A549 (cell line): ENCODE results near the gene PDE1C. TPM values are rescaled to one million over a fixed set of nuclear protein-coding genes. Genes with fewer than 3 reads are reported as not detected.

Source experiments
- ATAC-seq, 2 experiments: fragments of 200-7000 bp in 1 of 2; fragments of >200 bp in 1 of 2; cut with Nextera tagmentation in 1 of 2; cut with Tn5 transposase in 1 of 2; 3 replicates each; pipeline versions ENCODE4 v1.8.0 to v1.9.1; 2018 to 2020; ENCODE audit warnings: mild to moderate bottlenecking in 1 of 2, moderate library complexity in 1 of 2
- CTCF ChIA-PET: fragments of 300-600 bp; sonication (Branson Sonifier 250); formaldehyde crosslinking; extraction: SDS; loops from one replicate; lab custom pipeline; 2021; ENCODE audit warnings: antibody characterized with exemption, inconsistent platforms; lab: Yijun Ruan, JAX
- POLR2A ChIA-PET: fragments of 350-600 bp; formaldehyde crosslinking; extraction: SDS; loops from one replicate; lab custom pipeline; 2021; ENCODE audit warnings: antibody characterized with exemption, inconsistent platforms; lab: Yijun Ruan, JAX
- DNase-seq, 2 experiments: peaks; one replicate each; pipeline versions ENCODE4 v3.0.0 to v3.0.0-alpha.2; 2011 to 2016; ENCODE audit warnings: low read depth in 1 of 2, low spot score in 1 of 2
- FAIRE-seq: peaks from 2 replicates; lab custom pipeline; 2011; peaks lifted over from hg19 to GRCh38; lab: Jason Lieb, UNC
- H3K27ac ChIP-seq, 2 experiments: fragments of >200 bp; sonication (Bioruptor Twin); formaldehyde crosslinking; 3 replicates each; pipeline ENCODE4 v1.5.1; 2016 to 2017
- H3K4me1 ChIP-seq: fragments of >200 bp; sonication (Bioruptor Twin); formaldehyde crosslinking; 3 replicates; pipeline ENCODE4 v1.6.1; 2016
- H3K4me2 ChIP-seq: fragments of >200 bp; sonication (Bioruptor Twin); formaldehyde crosslinking; 3 replicates; pipeline ENCODE4 v1.6.1; 2016
- H3K4me3 ChIP-seq: fragments of >200 bp; sonication (Bioruptor Twin); formaldehyde crosslinking; 3 replicates; pipeline ENCODE4 v1.5.1; 2016
- H3K9me3 ChIP-seq: fragments of >200 bp; sonication (Bioruptor Twin); formaldehyde crosslinking; 3 replicates; pipeline ENCODE4 v1.6.1; 2016
- CEBPB ChIP-seq, 2 experiments: fragments of >200 bp in 1 of 2; sonication (Bioruptor Twin) in 1 of 2; formaldehyde crosslinking in 1 of 2; IDR thresholded peaks; 2 replicates each; pipeline ENCODE4 v1.6.1; 2012 to 2016
- CTCF ChIP-seq: fragments of >200 bp; sonication (Bioruptor Twin); formaldehyde crosslinking; IDR thresholded peaks from 3 replicates; pipeline ENCODE4 v1.5.1; 2016
- E2F6 ChIP-seq: IDR thresholded peaks from 2 replicates; pipeline ENCODE4 v1.6.1; 2012; ENCODE audit warnings: low read depth, borderline replicate concordance
- ELK1 ChIP-seq: fragments of 150-350 bp; IDR thresholded peaks from 2 replicates; pipeline ENCODE4 v1.6.1; 2014; ENCODE audit warnings: low read depth, mild to moderate bottlenecking, low read length
- FOSL2 ChIP-seq, 2 experiments: fragments of 450-650 bp in 1 of 2; fragments of >200 bp in 1 of 2; sonication (Bioruptor Twin) in 1 of 2; formaldehyde crosslinking; IDR thresholded peaks; 2 replicates each; pipeline versions ENCODE4 v1.5.0 to v1.6.1; 2016 to 2020; ENCODE audit warnings: mild to moderate bottlenecking in 1 of 2, moderate library complexity in 1 of 2
- GATA3 ChIP-seq: IDR thresholded peaks from 2 replicates; pipeline ENCODE4 v1.6.1; 2012; ENCODE audit warnings: borderline replicate concordance
- HEYL ChIP-seq: fragments of 250-450 bp; sonication (Bioruptor Pico); IDR thresholded peaks from 2 replicates; pipeline ENCODE4 v1.8.0; 2021; ENCODE audit warnings: mild to moderate bottlenecking, moderate library complexity
- HMGXB4 ChIP-seq: fragments of 250-450 bp; sonication (Bioruptor Pico); IDR thresholded peaks from 2 replicates; pipeline ENCODE4 v1.5.0; 2021; ENCODE audit warnings: mild to moderate bottlenecking, moderate library complexity, borderline replicate concordance
- MAZ ChIP-seq: fragments of 150-350 bp; IDR thresholded peaks from 2 replicates; pipeline ENCODE4 v1.6.1; 2014; ENCODE audit warnings: antibody characterized with exemption, low read depth, low read length, borderline replicate concordance
- POLR2AphosphoS2 ChIP-seq: conservative IDR thresholded peaks from 2 replicates; pipeline ENCODE4 v1.6.1; 2012; ENCODE audit warnings: low read length, improper control_type of control experiment, inconsistent platforms
- RAD21 ChIP-seq, 2 experiments: fragments of >200 bp in 1 of 2; sonication (Bioruptor Twin) in 1 of 2; formaldehyde crosslinking in 1 of 2; IDR thresholded peaks in 1 of 2; conservative IDR thresholded peaks in 1 of 2; 2 replicates in 1 of 2; 3 replicates in 1 of 2; pipeline ENCODE4 v1.6.1; 2012 to 2018; ENCODE audit warnings: inconsistent platforms in 1 of 2
- RARB ChIP-seq: fragments of 250-450 bp; sonication (Bioruptor Pico); IDR thresholded peaks from 2 replicates; pipeline ENCODE4 v1.8.0; 2021; ENCODE audit warnings: mild to moderate bottlenecking, moderate library complexity
- TFCP2L1 ChIP-seq: fragments of 250-450 bp; sonication (Bioruptor Pico); IDR thresholded peaks from 2 replicates; pipeline ENCODE4 v1.5.0; 2021; ENCODE audit warnings: mild to moderate bottlenecking
- WGBS: methylation state at CpG from one replicate; pipeline ENCODE4 v1.1.6; 2017; ENCODE audit errors: missing lambda C conversion rate; 5-methylcytosine and 5-hydroxymethylcytosine counted together
- polyA plus RNA-seq, 4 experiments: library from polyadenylated mRNA; depleted of rRNA in 3 of 4; stranded (reverse); fragments of >200 nt; fragmentation: RNase III in 1 of 4; extraction: RNeasy Plus Mini Kit Qiagen cat#74134 plus additional on column Dnase treatment in 1 of 4; gene quantifications; 2 replicates in 3 of 4; 3 replicates in 1 of 4; pipeline ENCODE4 v1.2.3, GENCODE V29; 2011 to 2017
- TF ChIP-seq, protein P1 (sequence below): IDR thresholded peaks from 2 replicates; pipeline ENCODE4 v1.6.1; 2012

Gene PDE1C
- polyA plus RNA-seq, 2 of the 4 experiments (the other 2 are of a cell fraction), result 8.0 to 11.0 TPM

DNA sequence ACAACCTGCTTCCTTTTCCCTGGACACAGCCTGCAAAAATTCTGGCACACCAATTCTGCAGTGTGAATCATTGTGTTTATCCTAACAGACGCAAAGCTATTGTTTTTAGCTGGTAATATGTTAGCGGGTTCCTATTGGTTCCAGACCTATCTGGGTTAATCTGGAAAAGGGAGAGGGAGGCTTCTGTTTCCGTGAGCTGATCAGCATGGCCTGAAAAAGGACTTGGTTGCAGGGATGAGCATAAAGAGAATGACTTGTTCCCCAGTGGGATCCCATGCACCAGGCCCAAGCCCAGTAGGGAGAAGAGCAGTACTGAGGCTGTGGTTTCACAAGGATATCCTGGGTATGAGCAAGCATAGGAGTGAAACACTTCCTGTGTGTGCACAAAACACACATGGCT is 78.4 kb downstream of the PDE1C start:
- FAIRE-seq (no peak), DNase-seq (no peak), ATAC-seq (no peak)
- POLR2A ChIA-PET, result no interaction called here
- WGBS, result 68% methylated on average over 3 of the region's 3 CpGs
- peaks cover 50% of the 10 kb centered on the region for H3K4me1 ChIP-seq
- no peak overlapping the region for H3K4me3 ChIP-seq
- H3K9me3 ChIP-seq, result no peaks in the 10 kb centered on the region
- H3K27ac ChIP-seq, result no peak overlapping the region
- no peak for TF ChIP-seq ELK1
- CTCF ChIA-PET, result interaction anchor here (2.3 kb wide), 1 partner anchor 14 kb away, joined by 7 read pairs; no protein-coding TSS in a partner anchor
- H3K4me2 ChIP-seq, result no peak overlapping the region

DNA sequence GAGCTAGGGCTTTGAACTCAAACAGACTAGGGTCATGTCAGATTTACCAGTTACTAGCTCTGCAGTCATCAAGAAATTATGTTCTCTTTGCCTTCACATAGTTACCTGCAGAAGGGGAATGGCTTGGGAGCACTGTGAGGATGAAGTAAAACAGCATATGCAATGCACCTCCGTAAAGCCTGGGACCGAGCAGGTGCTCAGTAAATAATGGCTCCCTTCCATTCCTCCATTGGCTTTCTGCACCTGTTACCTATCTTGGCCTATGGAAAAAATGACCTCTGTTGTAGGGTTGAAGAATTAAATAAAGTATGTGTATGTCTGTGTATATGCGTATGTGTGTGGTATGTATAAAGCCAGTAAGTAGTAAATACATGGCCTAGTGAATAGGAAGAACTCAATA is 78.8 kb downstream of the PDE1C start:
- ChIA-PET POLR2A (no interaction called here), CTCF (interaction anchor here (0.7 to 2.3 kb wide), 3 partner anchors 12 to 50 kb away, joined by 3 to 7 read pairs (median 3); no protein-coding TSS in a partner anchor)
- no peak for ATAC-seq
- Histone ChIP-seq H3K4me2 (no peak overlapping the region), H3K27ac (no peak overlapping the region), H3K9me3 (no peaks in the 10 kb centered on the region), H3K4me1 (peaks cover 51% of the 10 kb centered on the region), H3K4me3 (no peak overlapping the region)
- no peak for FAIRE-seq
- WGBS, result 96% methylated on average over 3 of the region's 3 CpGs
- DNase-seq, result no peak
- no peak for TF ChIP-seq POLR2AphosphoS2
- no peak for TF ChIP-seq CTCF
- TF ChIP-seq HEYL, result no peak
- TF ChIP-seq, protein P1, sequence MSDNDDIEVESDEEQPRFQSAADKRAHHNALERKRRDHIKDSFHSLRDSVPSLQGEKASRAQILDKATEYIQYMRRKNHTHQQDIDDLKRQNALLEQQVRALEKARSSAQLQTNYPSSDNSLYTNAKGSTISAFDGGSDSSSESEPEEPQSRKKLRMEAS, result no peak
- no peak for TF ChIP-seq E2F6
- TF ChIP-seq CEBPB (IDR thresholded peaks at IDR 0.05), result no peak
- no peak for TF ChIP-seq HMGXB4 (CRISPR knock-in tag)
- no peak for TF ChIP-seq RARB (CRISPR knock-in tag)

GRCh38 chr7:31986878-31987518 is 83.2 kb downstream of the PDE1C start:
- peak; percentile 89 for FAIRE-seq
- peak in 1 of 2 experiments; percentile 33 for DNase-seq
- Histone ChIP-seq H3K9me3 (no peaks in the 10 kb centered on the region), H3K4me2 (peak overlapping the region; percentile 62), H3K4me3 (no peak overlapping the region), H3K4me1 (peaks cover 36% of the 10 kb centered on the region), H3K27ac (peak overlapping the region; percentile 24 to 29)
- 14% methylated on average over 5 of the region's 5 CpGs for WGBS
- ChIA-PET CTCF (interaction anchor here (0.5 kb wide), 1 partner anchor 73 kb away, joined by 3 read pairs; no protein-coding TSS in a partner anchor), POLR2A (interaction anchor here (1.0 kb wide), 1 partner anchor 39 kb away, joined by 3 read pairs; no protein-coding TSS in a partner anchor)
- peak in 1 of 2 experiments; percentile 74; a peak in 3 of 6 replicates for ATAC-seq
- no peak for TF ChIP-seq MAZ
- TF ChIP-seq FOSL2 (IDR thresholded peaks at IDR 0.05), result no peak
- peak; percentile 26; the same call in 1 of the 2 replicates for TF ChIP-seq FOSL2 (CRISPR knock-in tag; IDR thresholded peaks at IDR 0.05)
- TF ChIP-seq GATA3, result 0 out of 2 replicates have a peak, but pooled peaks have one; percentile 52
- TF ChIP-seq TFCP2L1, result no peak
- 0 out of 5 replicates have a peak, but pooled peaks have one; percentile 2 to 12 for TF ChIP-seq RAD21 (conservative IDR thresholded peaks at IDR 0.05 in 1 of 2, IDR thresholded peaks at IDR 0.05 in 1 of 2)
- TF ChIP-seq, all 56 proteins: peak for 3
